Posterior cingulate gyrus (tissue), 11 donors: ENCODE results near the gene NRG3.

Experiments used
- DNase-seq, 10 donors: peaks; one replicate each; pipeline versions ENCODE4 v3.0.0 to v3.0.0-alpha.2; 2020 to 2021; ENCODE audit warnings: mixed read lengths in 3 of 10
- intact Hi-C: fragments of 100-400 bp; cut with DNase I; formaldehyde crosslinking; loops from one replicate; pipeline ENCODE4 v1.15.1; 2023

The NRG3 gene

GRCh38 chr10:82865366-82865765 is 990.4 kb downstream of the NRG3 start:
- DNase-seq, result no peak
- intact Hi-C loops, result no loop called here

GRCh38 chr10:82866424-82867020 is 991.5 kb downstream of the NRG3 start:
- intact Hi-C loops, result no loop called here
- DNase-seq, result no peak

GRCh38 chr10:82867056-82867455 is 992.1 kb downstream of the NRG3 start:
- intact Hi-C loops, result no loop called here
- no peak for DNase-seq

GRCh38 chr10:82874671-82875070 is 999.7 kb downstream of the NRG3 start:
- intact Hi-C loops, result no loop called here
- no peak for DNase-seq

- intact Hi-C loops, result no loop called here
- DNase-seq, result no peak
Observed at GRCh38 chr10:82880776-82881290, 1005.8 kb downstream of the NRG3 start.

- DNase-seq, result no peak
- intact Hi-C loops, result no loop called here
Observed at GRCh38 chr10:82882722-82883121, 1007.7 kb downstream of the NRG3 start.

GRCh38 chr10:82883603-82884002 is 1008.6 kb downstream of the NRG3 start:
- DNase-seq, result no peak
- intact Hi-C loops, result no loop called here

- intact Hi-C loops, result no loop called here
- DNase-seq, result no peak
Observed at GRCh38 chr10:82887488-82887887, 1012.5 kb downstream of the NRG3 start.

- intact Hi-C loops, result no loop called here
- no peak for DNase-seq
Observed at GRCh38 chr10:82888809-82889455, 1013.9 kb downstream of the NRG3 start.

- peak in 2 of 10 donors; percentile 13 to 23 for DNase-seq
- intact Hi-C loops, result no loop called here
Observed at GRCh38 chr10:82889728-82890127, 1014.7 kb downstream of the NRG3 start.

GRCh38 chr10:82890573-82890972 is 1015.6 kb downstream of the NRG3 start:
- intact Hi-C loops, result no loop called here
- DNase-seq, result no peak

GRCh38 chr10:82908096-82908495 is 1033.1 kb downstream of the NRG3 start:
- no peak for DNase-seq
- intact Hi-C loops, result no loop called here

GRCh38 chr10:82908751-82909150 is 1033.8 kb downstream of the NRG3 start:
- intact Hi-C loops, result no loop called here

GRCh38 chr10:82910301-82910700 is 1035.3 kb downstream of the NRG3 start:
- intact Hi-C loops, result no loop called here
- no peak for DNase-seq

More at GRCh38 chr10:82908751-82909150, 1033.8 kb downstream of the NRG3 start:
- DNase-seq, result no peak

GRCh38 chr10:82914655-82915136 is 1039.7 kb downstream of the NRG3 start:
- intact Hi-C loops, result no loop called here
- no peak for DNase-seq

GRCh38 chr10:82916941-82917340 is 1041.9 kb downstream of the NRG3 start:
- no peak for DNase-seq
- intact Hi-C loops, result no loop called here

- DNase-seq, result no peak
- intact Hi-C loops, result no loop called here
Observed at GRCh38 chr10:82918022-82918421, 1043.0 kb downstream of the NRG3 start.

- intact Hi-C loops, result no loop called here
- no peak for DNase-seq
Observed at GRCh38 chr10:82922046-82922445, 1047.1 kb downstream of the NRG3 start.

GRCh38 chr10:82922755-82923154 is 1047.8 kb downstream of the NRG3 start:
- intact Hi-C loops, result no loop called here
- no peak for DNase-seq

- DNase-seq, result no peak
- intact Hi-C loops, result no loop called here
Observed at GRCh38 chr10:82924711-82925110, 1049.7 kb downstream of the NRG3 start.

GRCh38 chr10:82925547-82925946 is 1050.6 kb downstream of the NRG3 start:
- intact Hi-C loops, result no loop called here
- DNase-seq, result no peak

GRCh38 chr10:82932451-82932850 is 1057.5 kb downstream of the NRG3 start:
- DNase-seq, result peak in 7 of 10 donors; percentile 17 to 87 (median 46)
- intact Hi-C loops, result no loop called here
